H1 (cell line): ENCODE measurements around the gene ITPR1. TPM values are rescaled to one million over a fixed set of nuclear protein-coding genes. Genes with fewer than 3 reads are reported as not detected.

Source experiments
- JUN ChIP-seq: IDR thresholded peaks from 2 replicates; pipeline ENCODE4 v1.6.1; 2011; ENCODE audit warnings: low read depth, mild to moderate bottlenecking, improper control_type of control experiment, low read length
- polyA plus RNA-seq, 7 experiments: library from polyadenylated mRNA; depleted of rRNA in 3 of 7; stranded (reverse) in 5 of 7; unstranded in 2 of 7; fragments of >200 nt in 5 of 7; fragments of 200-250 nt in 2 of 7; gene quantifications; 1 replicate in 5 of 7; 2 replicates in 1 of 7; 4 replicates in 1 of 7; pipeline versions ENCODE4 v1.2.1 to v1.2.3, GENCODE V29; 2011 to 2013; ENCODE audit warnings: missing spikeins in 2 of 7, mixed read lengths in 2 of 7
- total RNA-seq: library from RNA; stranded (reverse); fragmentation: NEBNext Ultra II Directional; extraction: Animal tissue kit (Norgen Biotek cat#: 25700); gene quantifications from 2 replicates; pipeline ENCODE4 v1.2.1, GENCODE V29; 2021

Gene ITPR1
- total and polyA plus RNA-seq, 2 of the 8 experiments (the other 6 are each of a cell fraction or from before 2014, with no cell fraction given): 2.5 to 16.3 TPM

DNA sequence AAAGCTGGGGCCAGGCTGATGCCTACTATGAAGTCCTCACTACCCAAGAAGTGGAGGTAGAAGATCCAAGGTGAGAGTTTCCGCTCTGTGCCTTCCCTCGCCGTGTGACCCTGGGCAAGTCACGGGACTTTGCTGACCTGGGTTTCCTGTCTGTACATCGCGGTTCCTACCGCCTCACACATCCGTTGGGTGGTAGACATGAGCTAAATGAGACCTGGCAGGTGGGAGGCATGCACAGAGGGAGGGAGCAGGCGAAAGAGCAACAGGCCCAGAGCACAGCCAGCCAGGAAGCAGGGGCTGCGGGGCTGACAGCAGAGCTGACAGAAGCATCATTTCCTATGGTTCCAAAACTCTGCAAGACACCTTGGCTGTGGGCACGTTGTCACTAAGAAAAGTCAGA lies 328.8 kb downstream of the ITPR1 start (continued):
- no peak for TF ChIP-seq JUN
- TF ChIP-seq, all 59 proteins: peak for 0
